CD4-positive, alpha-beta T cell treated with Interleukin-21 for 1 hour (primary cell): Measurements from ENCODE around the gene ARPC5.
A peak's percentile ranks its signal among the peaks of the same experiment; 100 is the strongest.

Experiments
- DNase-seq: peaks from one replicate; pipeline ENCODE4 v3.0.0-alpha.2; 2020

ARPC5 gene

DNA sequence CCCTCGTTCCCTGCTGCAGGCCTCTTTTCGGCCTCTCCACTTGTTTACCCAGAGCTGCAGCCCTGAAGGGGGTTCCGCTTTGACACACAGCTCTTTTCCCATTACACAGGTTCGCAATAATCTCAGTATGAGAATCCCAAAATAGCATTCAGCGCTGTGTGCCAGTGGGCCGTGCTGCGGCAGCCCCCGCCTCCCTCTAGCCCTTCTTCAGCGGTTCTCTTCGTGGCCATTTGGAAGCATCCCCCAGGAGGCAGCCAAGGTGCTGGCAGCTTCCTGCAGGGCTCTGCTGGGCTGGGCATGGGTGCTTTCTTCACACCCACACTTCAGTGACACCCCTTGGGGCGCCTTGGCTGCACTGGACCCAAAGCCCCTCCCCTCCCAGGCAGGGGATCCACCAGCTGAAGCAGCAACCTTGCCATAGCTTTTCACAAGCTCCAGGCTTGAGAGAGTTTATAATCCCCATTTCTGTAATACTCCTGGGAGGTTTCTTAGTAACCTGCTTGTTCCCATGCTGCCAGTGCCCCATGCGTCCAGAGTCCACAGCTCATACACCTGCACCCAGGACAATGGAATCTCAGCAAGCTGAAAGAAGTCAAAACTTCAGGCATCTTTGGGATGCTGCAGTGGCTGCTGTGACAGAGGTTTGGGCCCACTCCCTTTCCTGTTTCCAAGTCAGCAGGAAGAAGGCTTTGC is 53.4 kb downstream of the ARPC5 start:
- no peak for DNase-seq

DNA sequence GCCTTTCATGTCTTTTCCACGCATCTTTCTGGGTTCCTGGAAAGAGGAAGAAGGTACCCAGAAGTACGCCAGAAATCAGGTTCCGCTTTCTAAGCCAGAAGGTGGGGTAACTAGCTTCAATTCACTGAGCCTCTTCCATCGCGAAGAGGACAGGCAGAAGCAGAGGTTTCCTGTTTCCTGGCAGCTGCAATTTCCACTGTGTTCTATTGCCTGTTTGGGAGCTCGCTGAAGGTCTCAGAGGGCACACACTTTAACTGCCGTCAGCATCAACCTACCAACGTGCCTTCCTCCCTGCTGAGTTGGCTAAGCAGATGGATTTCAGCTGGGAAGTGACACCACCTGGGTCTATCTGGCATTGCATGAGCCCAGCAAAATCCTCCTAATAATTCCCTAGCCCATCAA is 55.3 kb downstream of the ARPC5 start:
- DNase-seq = peak; percentile 28

DNA sequence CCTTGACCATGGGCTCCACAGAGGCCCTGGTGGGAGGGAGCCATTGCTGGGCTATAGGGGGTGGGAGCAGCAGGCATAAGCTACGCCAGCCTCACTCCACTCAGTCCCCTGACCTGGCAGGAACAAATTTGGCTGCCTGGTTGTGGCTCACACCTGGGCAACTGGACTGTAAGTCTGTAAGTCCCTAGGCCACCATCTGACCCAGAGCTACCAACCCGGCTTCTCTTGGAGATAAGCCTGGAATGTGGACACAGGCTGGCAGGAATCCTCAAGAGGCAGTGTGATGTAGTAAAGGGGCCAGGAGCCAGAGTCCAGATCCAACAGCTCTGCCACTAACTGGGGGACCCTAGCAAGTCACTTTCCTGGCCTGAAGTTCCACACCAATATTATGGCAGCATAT is 56.7 kb downstream of the ARPC5 start:
- DNase-seq = no peak

DNA sequence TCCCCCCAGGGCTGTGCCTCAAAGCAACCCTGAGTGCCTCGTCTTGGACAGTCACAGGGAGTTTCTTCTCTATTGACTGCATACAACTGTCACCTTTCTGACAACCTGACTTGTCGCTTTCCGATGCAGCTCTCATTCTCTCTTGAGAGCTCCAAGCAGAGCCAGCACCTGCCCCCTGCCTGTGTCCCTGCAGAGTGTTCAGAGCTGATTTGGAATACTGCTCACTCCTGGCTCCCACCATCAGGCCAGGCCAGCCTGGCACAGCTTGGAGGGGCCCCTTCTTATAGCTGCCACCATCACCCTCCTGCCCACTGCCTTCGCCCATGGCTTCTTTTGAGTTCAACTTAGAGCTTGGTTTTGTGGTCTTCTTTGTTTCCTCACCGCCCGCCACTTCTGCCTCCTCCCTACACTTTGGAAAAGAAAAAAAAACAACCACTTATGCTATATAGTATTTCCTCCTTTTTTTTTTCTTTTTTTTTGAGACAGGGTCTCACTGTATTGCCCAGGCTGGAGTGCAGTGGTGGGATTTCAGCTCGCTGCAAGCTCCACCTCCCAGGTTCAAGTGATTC is 57.6 kb downstream of the ARPC5 start:
- DNase-seq = no peak

GRCh38 chr1:183576537-183576936 is 59.0 kb downstream of the ARPC5 start:
- no peak for DNase-seq

GRCh38 chr1:183575606-183576005 is 60.0 kb downstream of the ARPC5 start:
- no peak for DNase-seq

DNA sequence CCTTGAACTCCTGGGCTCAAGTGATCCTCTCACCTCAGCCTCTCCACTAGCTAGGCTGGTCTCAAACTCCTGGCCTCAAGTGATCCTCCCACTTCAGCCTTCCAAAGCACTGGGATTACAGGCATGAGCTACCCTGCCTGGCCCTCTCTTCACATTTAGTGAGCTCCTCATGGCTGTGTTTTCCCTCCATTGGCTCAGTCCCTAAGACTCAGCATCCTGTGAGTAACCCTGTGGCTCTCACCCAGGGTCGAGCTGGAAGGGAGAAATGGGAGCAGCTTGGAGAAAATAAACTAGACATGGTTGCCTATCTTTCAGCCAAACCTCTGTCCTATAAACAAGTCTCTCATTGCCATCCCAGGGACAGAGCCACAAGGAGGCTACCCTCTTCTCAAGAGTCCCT is 62.9 kb downstream of the ARPC5 start:
- no peak for DNase-seq

GRCh38 chr1:183571678-183572268 is 63.8 kb downstream of the ARPC5 start:
- DNase-seq = no peak
